D721Med (cell line): ENCODE data around the gene ITGA2.

Source experiments
- DNase-seq: peaks from one replicate; pipeline ENCODE4 v3.0.0; 2011; ENCODE audit warnings: low spot score; ENCODE audit not compliant: insufficient read length
- FAIRE-seq: peaks from 2 replicates; lab custom pipeline; 2011; peaks lifted over from hg19 to GRCh38; lab: Jason Lieb, UNC
- TF ChIP-seq, protein P1 (sequence below): IDR thresholded peaks from 2 replicates; pipeline ENCODE4 v1.5.1; 2012; ENCODE audit warnings: mild to moderate bottlenecking, control low read depth; ENCODE audit not compliant: insufficient read depth; ENCODE audit errors: missing control alignments

ITGA2 gene

DNA sequence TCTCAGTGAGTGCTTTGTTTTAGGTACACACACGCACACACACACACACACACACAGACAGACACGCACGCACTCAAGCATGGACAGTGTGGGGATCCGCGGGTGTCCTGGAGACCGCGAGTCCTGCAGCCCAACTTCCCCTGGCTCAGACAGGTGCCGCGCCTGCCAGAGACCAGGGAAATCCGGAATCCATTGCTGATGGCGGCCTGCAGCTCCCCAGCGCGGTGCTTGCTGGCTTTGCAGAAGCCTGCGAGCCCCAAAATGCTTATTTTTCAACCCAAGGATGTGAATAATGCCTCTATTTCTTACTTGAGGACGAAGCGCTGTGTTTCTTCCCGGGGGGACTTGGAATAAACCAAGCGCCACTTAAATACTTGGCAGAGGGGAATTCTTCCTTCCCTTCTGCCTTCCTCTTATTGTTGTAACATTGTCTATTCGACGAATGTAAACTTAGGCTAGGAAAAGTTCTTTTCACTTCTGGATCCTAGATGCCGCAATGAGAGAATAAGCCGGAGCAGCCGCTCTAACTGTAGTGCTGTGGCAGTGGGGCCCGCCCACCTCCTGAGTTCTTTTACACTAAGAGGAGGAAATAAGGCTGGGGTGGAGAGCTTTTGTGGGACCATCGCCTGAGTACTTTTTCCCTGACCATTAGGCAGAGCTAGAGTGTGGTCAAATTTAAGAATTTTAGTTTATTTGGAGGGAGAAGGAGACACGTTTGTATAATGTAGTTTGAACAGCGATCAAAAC, 802 bp downstream of the ITGA2 start:
- no peak for DNase-seq

DNA sequence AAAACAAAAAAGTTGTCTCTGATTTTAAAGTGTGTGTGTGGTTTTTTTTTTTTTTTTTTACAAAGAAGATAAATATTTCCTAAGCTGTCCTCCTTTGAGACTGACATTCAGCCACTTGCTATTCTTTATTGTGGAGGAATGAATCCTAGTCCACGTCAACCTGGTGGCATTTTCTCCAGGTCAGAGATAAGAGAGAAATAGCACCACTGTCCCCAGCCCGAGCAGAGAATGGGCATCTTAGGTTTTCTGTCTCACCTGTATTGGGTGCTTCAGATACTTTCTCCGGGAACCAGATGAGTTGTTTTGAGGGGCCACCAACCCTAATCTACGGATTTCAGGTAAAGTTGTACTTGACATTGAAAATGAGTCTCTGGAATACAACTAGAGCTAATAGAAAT, 1.4 kb downstream of the ITGA2 start:
- TF ChIP-seq, protein P1, sequence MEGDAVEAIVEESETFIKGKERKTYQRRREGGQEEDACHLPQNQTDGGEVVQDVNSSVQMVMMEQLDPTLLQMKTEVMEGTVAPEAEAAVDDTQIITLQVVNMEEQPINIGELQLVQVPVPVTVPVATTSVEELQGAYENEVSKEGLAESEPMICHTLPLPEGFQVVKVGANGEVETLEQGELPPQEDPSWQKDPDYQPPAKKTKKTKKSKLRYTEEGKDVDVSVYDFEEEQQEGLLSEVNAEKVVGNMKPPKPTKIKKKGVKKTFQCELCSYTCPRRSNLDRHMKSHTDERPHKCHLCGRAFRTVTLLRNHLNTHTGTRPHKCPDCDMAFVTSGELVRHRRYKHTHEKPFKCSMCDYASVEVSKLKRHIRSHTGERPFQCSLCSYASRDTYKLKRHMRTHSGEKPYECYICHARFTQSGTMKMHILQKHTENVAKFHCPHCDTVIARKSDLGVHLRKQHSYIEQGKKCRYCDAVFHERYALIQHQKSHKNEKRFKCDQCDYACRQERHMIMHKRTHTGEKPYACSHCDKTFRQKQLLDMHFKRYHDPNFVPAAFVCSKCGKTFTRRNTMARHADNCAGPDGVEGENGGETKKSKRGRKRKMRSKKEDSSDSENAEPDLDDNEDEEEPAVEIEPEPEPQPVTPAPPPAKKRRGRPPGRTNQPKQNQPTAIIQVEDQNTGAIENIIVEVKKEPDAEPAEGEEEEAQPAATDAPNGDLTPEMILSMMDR: no peak
- FAIRE-seq (no peak), DNase-seq (no peak)

More for the DNA sequence above, 802 bp downstream of the ITGA2 start:
- FAIRE-seq: no peak
- TF ChIP-seq, protein P1: no peak

DNA sequence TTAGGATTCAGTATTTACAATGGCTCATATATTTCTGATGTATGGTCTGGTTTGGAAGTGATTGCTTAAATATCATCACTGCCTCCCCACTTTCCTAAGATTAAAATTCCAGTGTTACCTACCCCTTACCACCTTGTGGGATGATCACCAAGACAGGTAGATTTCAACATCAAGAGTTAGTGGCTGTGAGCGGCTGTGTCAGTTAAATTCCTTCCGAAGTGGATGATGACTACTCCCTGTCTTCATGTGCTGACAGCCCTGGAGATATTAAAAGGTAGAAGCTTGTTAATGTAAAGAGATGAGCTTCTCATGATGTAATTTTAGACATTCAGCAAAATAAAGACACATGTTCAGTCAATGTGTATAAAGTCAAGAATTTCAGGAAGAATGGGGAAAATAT, 4.2 kb downstream of the ITGA2 start:
- no peak for FAIRE-seq
- TF ChIP-seq, protein P1: no peak
- no peak for DNase-seq

DNA sequence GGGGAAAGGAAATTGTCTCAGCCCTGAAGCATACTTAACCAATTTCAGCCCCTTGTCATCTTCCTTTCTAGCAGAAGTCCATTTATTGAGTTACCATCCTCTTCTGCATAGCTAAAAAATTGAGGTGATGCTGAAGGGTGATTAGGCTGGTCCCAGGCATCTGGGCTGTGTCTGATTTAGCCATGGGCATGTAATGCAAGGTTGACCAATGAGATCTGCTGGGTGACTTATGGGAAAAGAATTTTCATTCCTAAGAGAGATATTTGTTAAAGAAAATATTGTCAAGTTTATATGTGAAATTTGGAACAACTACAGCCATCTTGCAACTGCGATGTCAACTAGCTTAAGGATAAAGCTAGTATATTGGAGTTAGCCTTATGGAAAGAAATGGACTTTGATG, 5.1 kb downstream of the ITGA2 start:
- TF ChIP-seq, protein P1: no peak
- no peak for FAIRE-seq
- no peak for DNase-seq

DNA sequence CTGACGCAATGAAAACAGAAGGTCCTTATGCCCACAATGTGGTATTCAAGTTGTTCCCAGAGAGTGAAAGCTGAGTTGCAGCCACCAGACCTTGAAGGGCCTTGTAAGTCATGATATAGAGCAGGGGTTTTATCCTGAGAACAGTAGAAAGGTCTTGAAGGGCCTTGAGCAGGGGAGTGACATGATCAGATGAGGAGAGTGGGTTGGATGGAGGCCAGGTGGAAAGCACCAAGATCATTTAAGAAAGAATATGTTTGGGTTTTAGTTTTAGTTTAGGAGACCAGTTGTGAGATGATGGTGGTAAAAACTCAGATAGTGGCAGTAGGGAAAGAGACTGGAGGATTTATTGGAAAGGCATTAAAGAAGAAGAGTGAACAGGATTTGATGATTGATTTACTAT, 5.9 kb downstream of the ITGA2 start:
- no peak for FAIRE-seq
- no peak for DNase-seq
- TF ChIP-seq, protein P1: no peak

DNA sequence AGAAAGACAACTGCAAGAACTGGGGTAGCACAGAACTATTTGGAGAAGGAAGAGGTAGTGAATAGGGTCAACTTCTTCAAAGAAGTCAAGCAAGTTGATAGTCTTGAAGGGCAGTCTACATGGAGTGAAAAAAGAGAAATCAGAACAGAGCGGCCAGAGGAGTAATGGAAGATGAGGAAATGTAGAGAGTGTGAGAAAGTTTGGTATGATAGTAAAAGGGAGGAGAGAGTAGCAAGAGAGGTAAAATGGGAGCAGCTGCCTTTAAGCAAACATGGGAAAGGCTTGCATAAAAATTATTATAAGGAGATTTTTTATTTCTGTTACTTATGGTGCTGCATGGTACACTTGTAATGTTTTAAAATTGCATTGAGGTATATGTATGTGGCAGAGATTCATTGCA, 6.8 kb downstream of the ITGA2 start:
- no peak for DNase-seq
- no peak for FAIRE-seq
- TF ChIP-seq, protein P1: no peak

DNA sequence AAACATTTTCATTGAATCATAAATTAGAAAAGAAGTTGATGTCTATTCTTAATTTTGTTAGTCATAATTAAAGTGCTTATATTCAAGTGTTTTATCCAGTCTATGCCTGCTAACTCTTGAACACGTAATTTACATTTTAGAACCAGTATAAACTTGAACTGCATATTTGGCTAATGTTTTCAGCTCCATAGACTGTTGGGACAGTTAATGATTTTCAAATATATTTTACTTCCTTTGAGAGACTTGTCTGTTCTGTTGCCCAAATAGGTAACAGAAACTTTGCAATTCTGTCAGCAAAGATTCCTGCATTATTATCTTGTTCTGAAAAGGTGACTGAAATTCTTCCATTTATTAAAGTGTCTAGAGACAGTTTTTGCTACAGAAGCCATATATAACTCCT, 7.8 kb downstream of the ITGA2 start:
- TF ChIP-seq, protein P1: no peak
- no peak for DNase-seq

More for the DNA sequence above, 7.8 kb downstream of the ITGA2 start:
- FAIRE-seq: no peak
